ENCODE measurements around the gene ZSWIM6.

ZSWIM6 gene

GRCh38 chr5:61331407-61332357 is at the start of gene ZSWIM6:
Gene ZSWIM6 (plus strand): TSS chr5:61332258. CDS start chr5:61332273, 15 bp downstream.
- DNase-seq: peak; percentile 98

- no peak for DNase-seq
Observed at GRCh38 chr5:61283471-61283870, 48.6 kb upstream of the ZSWIM6 start.

GRCh38 chr5:61285531-61285930 is 46.5 kb upstream of the ZSWIM6 start:
- no peak for DNase-seq

- no peak for DNase-seq
Observed at GRCh38 chr5:61286446-61287132, 45.5 kb upstream of the ZSWIM6 start.

- no peak for DNase-seq
Observed at GRCh38 chr5:61287474-61287873, 44.6 kb upstream of the ZSWIM6 start.

GRCh38 chr5:61289241-61289640 is 42.8 kb upstream of the ZSWIM6 start:
- no peak for DNase-seq

- DNase-seq: no peak
Observed at GRCh38 chr5:61289669-61290306, 42.3 kb upstream of the ZSWIM6 start.

GRCh38 chr5:61290791-61291210 is 41.3 kb upstream of the ZSWIM6 start:
- DNase-seq: no peak

- no peak for DNase-seq
Observed at GRCh38 chr5:61292062-61292657, 39.9 kb upstream of the ZSWIM6 start.

- no peak for DNase-seq
Observed at GRCh38 chr5:61293071-61293470, 39.0 kb upstream of the ZSWIM6 start.

- DNase-seq: no peak
Observed at GRCh38 chr5:61293873-61294272, 38.2 kb upstream of the ZSWIM6 start.

GRCh38 chr5:61295365-61295764 is 36.7 kb upstream of the ZSWIM6 start:
- DNase-seq: no peak

- DNase-seq: no peak
Observed at GRCh38 chr5:61298066-61298465, 34.0 kb upstream of the ZSWIM6 start.

GRCh38 chr5:61298580-61298979 is 33.5 kb upstream of the ZSWIM6 start:
- no peak for DNase-seq

- DNase-seq: no peak
Observed at GRCh38 chr5:61299261-61299681, 32.8 kb upstream of the ZSWIM6 start.

GRCh38 chr5:61301341-61302199 is 30.5 kb upstream of the ZSWIM6 start:
- DNase-seq: no peak

GRCh38 chr5:61302200-61302563 is 29.9 kb upstream of the ZSWIM6 start:
- no peak for DNase-seq

GRCh38 chr5:61303346-61303745 is 28.7 kb upstream of the ZSWIM6 start:
- DNase-seq: no peak

- DNase-seq: no peak
Observed at GRCh38 chr5:61304590-61305381, 27.3 kb upstream of the ZSWIM6 start.

GRCh38 chr5:61306531-61307131 is 25.4 kb upstream of the ZSWIM6 start:
- DNase-seq: peak; percentile 10

GRCh38 chr5:61307191-61307590 is 24.9 kb upstream of the ZSWIM6 start:
- DNase-seq: no peak

All from stimulated activated CD4-positive, alpha-beta T cell treated with anti-CD3 and anti-CD28 coated beads, Interleukin-4, amount 100 ng/mL, for 24 hours (primary cell).